ENCODE data around the gene CACHD1. TPM values are rescaled to one million over a fixed set of nuclear protein-coding genes. Genes with fewer than 3 reads are reported as not detected.

CACHD1 gene
- total and polyA plus RNA-seq, 12 donors = 0.87 to 4.2 (median 2.4) TPM

DNA sequence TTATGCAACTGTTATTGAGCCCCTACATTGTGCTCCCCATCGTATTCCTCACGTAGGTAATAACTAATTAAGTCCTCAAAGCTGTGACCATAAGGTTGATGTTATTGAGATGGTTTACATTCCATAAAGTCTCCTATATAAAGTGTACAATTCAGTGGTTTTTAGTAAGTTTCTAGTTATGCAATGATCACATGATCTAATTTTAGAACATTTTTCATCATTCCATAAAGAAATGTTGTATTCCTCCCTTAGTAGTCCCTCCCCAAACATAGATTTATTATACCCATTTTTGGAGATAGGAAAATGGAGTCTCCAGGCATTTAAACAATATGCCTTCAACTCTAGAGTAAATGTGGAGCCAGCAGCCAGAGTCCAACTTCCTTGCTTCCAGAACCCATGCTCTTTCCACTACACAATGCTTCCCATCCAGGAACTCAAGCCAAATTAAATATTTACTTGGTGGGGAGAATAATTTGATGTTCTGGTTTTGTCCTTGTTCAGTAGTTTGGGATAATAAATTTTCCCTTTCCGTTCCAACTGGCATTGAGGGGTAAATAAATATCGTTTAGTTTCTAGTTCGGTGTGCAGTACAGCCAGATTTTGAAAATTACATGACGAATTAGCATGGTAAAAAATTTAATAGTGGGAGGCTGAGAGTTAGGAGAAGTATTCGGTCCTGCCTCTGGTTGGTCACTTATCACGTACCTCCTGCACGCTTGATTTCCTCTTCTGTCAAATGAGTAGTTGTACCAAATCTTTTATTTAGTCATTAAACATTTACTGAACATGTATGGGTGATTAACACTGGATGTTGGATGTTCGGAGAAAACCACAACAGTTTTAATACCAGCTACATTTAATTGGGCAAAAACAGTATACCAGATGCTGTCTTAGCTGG is 66.3 kb downstream of the CACHD1 start:
- Histone ChIP-seq H3K27me3 (no peaks in the 10 kb centered on the region), H3K4me1 (peaks cover 7 to 59% (median 30%) of the 10 kb centered on the region in 9 donors), H3K4me3 (no peak overlapping the region), H3K9me3 (peaks cover 0 to 4% (median 0%) of the 10 kb centered on the region in 11 donors), H3K27ac (peak overlapping the region in 3 of 10 donors; percentile 1 to 75 (median 33)), H3K36me3 (no peaks in the 10 kb centered on the region)
- TF ChIP-seq, protein P1, sequence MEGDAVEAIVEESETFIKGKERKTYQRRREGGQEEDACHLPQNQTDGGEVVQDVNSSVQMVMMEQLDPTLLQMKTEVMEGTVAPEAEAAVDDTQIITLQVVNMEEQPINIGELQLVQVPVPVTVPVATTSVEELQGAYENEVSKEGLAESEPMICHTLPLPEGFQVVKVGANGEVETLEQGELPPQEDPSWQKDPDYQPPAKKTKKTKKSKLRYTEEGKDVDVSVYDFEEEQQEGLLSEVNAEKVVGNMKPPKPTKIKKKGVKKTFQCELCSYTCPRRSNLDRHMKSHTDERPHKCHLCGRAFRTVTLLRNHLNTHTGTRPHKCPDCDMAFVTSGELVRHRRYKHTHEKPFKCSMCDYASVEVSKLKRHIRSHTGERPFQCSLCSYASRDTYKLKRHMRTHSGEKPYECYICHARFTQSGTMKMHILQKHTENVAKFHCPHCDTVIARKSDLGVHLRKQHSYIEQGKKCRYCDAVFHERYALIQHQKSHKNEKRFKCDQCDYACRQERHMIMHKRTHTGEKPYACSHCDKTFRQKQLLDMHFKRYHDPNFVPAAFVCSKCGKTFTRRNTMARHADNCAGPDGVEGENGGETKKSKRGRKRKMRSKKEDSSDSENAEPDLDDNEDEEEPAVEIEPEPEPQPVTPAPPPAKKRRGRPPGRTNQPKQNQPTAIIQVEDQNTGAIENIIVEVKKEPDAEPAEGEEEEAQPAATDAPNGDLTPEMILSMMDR (IDR thresholded peaks at IDR 0.05) = no peak
- ATAC-seq (peak in 1 of 8 donors; percentile 31), DNase-seq (no peak)
- intact Hi-C loops (cut with DNase I) = no loop called here
- WGBS, 2 donors = 62 to 69% methylated on average over 10 of the region's 10 CpGs

DNA sequence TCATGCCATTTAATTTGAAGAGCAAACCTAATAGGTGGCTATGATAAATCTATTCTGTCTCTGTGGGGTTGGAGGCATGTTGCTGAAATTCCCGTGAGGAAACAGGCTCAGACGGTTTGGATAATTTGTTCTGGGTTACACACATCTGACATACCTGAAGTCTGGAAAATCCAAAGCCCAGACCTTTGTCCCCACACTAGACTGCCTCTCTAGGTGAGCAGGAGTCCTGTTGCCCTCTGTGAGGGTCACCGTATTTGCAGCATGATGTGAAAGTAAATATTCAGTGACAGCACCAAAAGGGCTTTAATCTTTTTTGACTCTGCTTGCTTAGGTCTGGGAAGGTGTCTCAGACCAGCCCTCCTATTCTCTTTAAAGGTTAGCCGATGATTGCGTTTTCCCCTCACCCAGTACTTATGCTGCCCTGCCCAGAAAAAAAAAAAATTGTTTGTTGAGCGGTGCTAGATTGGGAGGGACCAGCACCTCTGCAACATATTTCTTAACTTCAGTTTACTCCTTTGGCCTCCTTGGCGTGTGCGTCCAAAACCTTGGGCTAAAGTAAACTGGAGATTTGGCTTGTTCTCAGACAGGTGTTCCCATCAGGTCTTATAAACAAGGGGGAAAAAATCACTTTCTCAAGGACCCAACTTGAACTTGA is 67.0 kb downstream of the CACHD1 start:
- intact Hi-C loops (cut with DNase I) = no loop called here
- 80 to 84% methylated on average over 8 of the region's 8 CpGs for WGBS, 2 donors

DNA sequence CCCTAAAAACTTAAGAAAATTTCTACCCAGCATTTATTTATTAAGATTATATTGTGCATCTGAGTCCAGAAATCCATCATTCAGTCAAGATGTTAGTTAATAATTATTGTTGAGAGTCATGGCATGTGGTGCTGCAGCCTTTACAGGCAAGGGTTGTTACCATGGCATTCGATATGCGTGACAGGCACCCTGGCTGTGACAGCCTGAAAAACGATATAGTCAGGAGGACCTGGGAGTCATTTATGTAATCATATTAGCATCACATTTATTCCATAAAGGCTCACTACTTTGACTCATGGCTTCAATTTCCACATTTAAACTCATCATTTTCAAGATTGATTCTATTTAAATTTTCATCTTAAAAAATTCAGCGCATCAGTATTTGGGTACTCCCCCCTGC is 68.0 kb downstream of the CACHD1 start:
- ATAC-seq (no peak), DNase-seq (no peak)
- TF ChIP-seq, protein P1 (IDR thresholded peaks at IDR 0.05) = no peak
- Histone ChIP-seq H3K4me1 (peaks cover 7 to 77% (median 34%) of the 10 kb centered on the region in 9 donors), H3K27ac (peak overlapping the region in 4 of 10 donors; percentile 1 to 75 (median 51)), H3K27me3 (no peaks in the 10 kb centered on the region), H3K9me3 (peaks cover 0 to 4% (median 0%) of the 10 kb centered on the region in 11 donors), H3K36me3 (no peaks in the 10 kb centered on the region), H3K4me3 (no peak overlapping the region)
- intact Hi-C loops (cut with DNase I) = loop anchor here in 1 of 10 donors (2.0 kb wide), 1 partner anchor 25 kb away; no protein-coding TSS in a partner anchor
- 75 to 76% methylated on average over 4 of the region's 4 CpGs for WGBS, 2 donors

More for the DNA sequence above, 67.0 kb downstream of the CACHD1 start:
- DNase-seq = no peak
- H3K9me3 ChIP-seq = peaks cover 0 to 4% (median 0%) of the 10 kb centered on the region in 11 donors
- no peak overlapping the region for H3K4me3 ChIP-seq
- ATAC-seq = no peak
- H3K36me3 ChIP-seq = no peaks in the 10 kb centered on the region
- TF ChIP-seq, protein P1 (IDR thresholded peaks at IDR 0.05) = no peak
- no peaks in the 10 kb centered on the region for H3K27me3 ChIP-seq
- H3K27ac ChIP-seq = peak overlapping the region in 3 of 10 donors; percentile 1 to 75 (median 33)
- H3K4me1 ChIP-seq = peaks cover 7 to 67% (median 34%) of the 10 kb centered on the region in 9 donors

DNA sequence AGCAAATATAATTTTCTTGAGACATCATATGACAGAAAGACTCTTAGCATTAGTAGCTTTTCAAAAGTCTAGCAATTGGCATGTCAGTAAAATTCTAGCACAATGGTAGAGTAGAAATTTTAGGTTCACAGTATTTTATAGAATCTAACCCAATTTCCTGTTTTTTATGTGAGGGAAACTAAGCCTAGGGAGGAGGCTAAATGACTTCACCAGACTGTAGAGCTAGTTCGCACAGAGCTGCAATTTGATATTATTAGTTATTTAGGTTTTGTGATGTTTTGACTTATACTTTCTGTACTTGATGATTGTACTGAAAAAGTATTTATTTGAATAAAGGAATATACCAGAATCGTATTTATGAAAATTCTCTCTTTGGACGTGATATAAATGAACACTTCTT is 68.5 kb downstream of the CACHD1 start:
- Histone ChIP-seq H3K27ac (peak overlapping the region in 5 of 10 donors; percentile 1 to 75 (median 29)), H3K36me3 (no peaks in the 10 kb centered on the region), H3K4me1 (peaks cover 7 to 77% (median 34%) of the 10 kb centered on the region in 9 donors), H3K27me3 (no peaks in the 10 kb centered on the region), H3K4me3 (no peak overlapping the region), H3K9me3 (peaks cover 0 to 4% (median 0%) of the 10 kb centered on the region in 11 donors)
- TF ChIP-seq, protein P1 (IDR thresholded peaks at IDR 0.05) = no peak
- intact Hi-C loops (cut with DNase I) = loop anchor here in 1 of 10 donors (2.0 kb wide), 1 partner anchor 26 kb away; no protein-coding TSS in a partner anchor
- no peak for ATAC-seq
- no peak for DNase-seq
- 66 to 81% methylated on average over 3 of the region's 3 CpGs for WGBS, 2 donors
